Measurements from ENCODE around the gene ATXN1L. TPM values are rescaled to one million over a fixed set of nuclear protein-coding genes. Genes with fewer than 3 reads are reported as not detected.
"Not testable (repeated sequence)": the region's sequence is repeated elsewhere in the genome, so short reads cannot be mapped to it uniquely, and the experiment has no call there.

Gene ATXN1L
- total RNA-seq, 3 donors from 2014 or later, result 15.3 to 17.3 (median 15.5) TPM

DNA sequence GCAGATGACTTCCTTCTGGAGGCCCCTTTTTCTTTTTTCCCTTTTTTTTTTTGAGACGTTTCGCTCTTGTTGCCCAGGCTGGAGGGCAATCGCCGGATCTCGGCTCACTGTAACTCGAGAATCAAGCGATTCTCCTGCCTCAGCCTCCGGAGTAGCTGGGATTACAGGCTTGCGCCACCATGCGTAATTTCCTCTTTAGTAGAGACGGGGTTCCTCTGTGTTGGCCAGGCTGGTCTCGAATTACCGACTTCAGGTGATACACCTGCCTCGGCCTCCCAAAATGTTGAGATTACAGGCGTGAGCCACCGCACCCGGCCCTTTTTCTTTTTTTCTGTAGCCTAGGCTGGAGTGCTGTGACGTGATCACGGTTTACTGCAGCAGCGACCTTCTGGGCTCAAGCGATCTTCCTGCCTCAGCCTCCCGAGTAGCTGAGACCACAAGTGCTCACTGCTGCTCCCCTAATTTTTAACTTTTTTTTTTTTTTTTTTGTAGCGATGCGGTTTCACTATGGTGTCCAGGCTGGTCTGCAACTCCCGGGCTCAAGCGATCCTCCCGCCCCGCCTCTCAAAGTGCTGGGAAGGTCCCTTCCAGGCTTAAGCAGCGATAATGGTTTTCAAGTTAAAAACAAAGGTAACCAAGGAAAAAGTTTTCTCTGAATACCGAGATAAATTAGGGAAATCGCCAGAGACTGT, 48.6 kb downstream of the ATXN1L start:
- Mint-ChIP-seq H3K4me1 (ENCODE audit: low read depth) (peaks cover 18% of the 10 kb centered on the region), H3K36me3 (ENCODE audit: insufficient read depth) (peaks cover 2% of the 10 kb centered on the region), H3K27me3 (ENCODE audit: low read depth) (no peaks in the 10 kb centered on the region), H3K4me3 (peak overlapping the region; percentile 97), H3K9me3 (no peaks in the 10 kb centered on the region)
- peak; percentile 28 for DNase-seq
- no peak for ATAC-seq

DNA sequence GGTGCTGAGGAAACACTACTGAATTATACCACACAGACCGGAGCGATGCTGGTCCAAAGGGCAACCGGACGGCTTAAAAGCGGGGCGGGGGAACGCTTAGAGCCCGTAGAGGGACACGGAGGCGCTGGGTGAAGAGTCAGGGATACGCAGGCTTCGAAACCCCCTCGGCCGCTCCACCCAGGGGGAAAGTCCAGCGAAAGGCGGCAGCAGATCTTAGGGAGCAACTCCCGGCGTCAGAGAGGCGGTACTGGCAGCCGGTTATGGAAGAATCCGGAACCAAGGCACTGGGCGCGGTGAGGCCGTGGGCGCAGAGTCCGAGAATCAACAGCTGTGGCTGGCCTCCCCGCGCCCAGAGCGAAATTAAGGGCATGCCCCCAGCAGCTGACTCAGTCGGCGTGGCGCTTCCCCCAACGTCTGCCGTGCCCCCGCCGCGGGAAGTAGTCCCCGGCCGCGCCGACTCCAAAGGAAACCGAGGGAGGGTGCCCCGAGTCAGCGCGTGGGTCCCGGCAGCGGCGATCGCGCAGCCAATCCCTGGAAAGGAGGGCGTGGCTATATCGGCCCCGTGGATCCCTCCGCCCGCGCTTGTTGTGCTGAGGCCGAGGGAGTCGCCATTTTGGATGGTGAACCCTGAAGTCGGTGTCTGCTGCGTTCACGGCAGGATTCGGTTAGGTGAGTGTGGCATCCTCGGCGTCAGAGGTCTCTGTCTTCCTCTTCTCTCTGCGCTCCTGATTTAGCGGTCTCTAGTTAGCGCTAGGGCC, 49.3 kb downstream of the ATXN1L start, which contains the start of gene IST1:
TSS of gene IST1 (plus strand) at position 611 of the 758 bp plus-strand sequence. CDS start 20,110 bp downstream, outside the sequence.
- ATAC-seq, result peak; percentile 94 to 95
- peaks cover 3% of the 10 kb centered on the region for H3K36me3 Mint-ChIP-seq (ENCODE audit: insufficient read depth)
- peaks cover 20% of the 10 kb centered on the region for H3K4me1 Mint-ChIP-seq (ENCODE audit: low read depth)
- peak; percentile 98 for DNase-seq
- peak within 1 kb of the TSS; percentile 97 for H3K4me3 Mint-ChIP-seq
- H3K27me3 Mint-ChIP-seq (ENCODE audit: low read depth), result no peaks in the 10 kb centered on the region
- no peaks in the 10 kb centered on the region for H3K9me3 Mint-ChIP-seq

DNA sequence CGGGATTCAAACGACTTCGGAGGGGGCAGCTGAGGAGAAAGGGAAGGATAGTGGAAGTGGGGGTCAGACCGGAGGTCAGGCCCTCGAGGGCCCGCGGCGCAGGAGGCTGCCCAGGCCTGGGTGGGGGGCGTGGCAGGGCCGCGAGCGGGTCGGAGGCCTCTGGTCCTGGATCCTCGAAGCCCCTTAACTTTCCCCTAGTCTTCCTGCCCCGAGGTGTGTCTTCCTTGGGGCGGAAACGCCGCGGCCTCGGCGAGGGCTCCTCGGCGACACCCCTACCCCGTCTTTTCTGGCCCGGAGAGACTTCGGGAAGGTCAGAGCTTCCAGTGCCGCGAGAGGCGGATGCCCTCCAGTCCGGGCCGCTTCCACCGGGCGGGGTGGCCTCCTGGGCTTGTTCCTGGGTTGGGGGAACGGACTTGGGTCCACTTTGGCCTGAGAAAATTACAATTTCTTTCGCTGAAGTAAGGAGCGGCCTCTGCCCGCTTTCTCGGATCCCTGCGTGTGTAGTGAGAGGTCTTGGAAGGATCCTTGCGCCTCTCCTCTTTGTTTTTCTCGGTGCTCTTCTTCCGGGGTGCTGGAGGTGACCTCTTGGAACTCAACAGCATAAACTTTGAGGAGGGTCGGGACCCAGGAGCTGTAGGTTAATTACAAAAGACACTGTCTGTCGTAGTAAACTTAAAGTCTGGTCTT, 50.0 kb downstream of the ATXN1L start:
- ATAC-seq, result peak; percentile 34 to 36
- H3K27me3 Mint-ChIP-seq (ENCODE audit: low read depth), result no peaks in the 10 kb centered on the region
- H3K9me3 Mint-ChIP-seq, result no peaks in the 10 kb centered on the region
- peaks cover 6% of the 10 kb centered on the region for H3K36me3 Mint-ChIP-seq (ENCODE audit: insufficient read depth)
- peak overlapping the region; percentile 97 for H3K4me3 Mint-ChIP-seq
- DNase-seq, result peak; percentile 17
- H3K4me1 Mint-ChIP-seq (ENCODE audit: low read depth), result peaks cover 25% of the 10 kb centered on the region

- ATAC-seq, result no peak
- Mint-ChIP-seq H3K9me3 (no peaks in the 10 kb centered on the region), H3K27me3 (ENCODE audit: low read depth) (no peaks in the 10 kb centered on the region), H3K36me3 (ENCODE audit: insufficient read depth) (peaks cover 6% of the 10 kb centered on the region), H3K4me3 (peak overlapping the region; percentile 97), H3K4me1 (ENCODE audit: low read depth) (peaks cover 33% of the 10 kb centered on the region)
- no peak for DNase-seq
These were observed 51.1 kb downstream of the ATXN1L start for GRCh38 chr16:71896764-71897368.

GRCh38 chr16:71899171-71899570, 53.4 kb downstream of the ATXN1L start:
- ATAC-seq (no peak), DNase-seq (no peak)
- Mint-ChIP-seq H3K9me3 (no peaks in the 10 kb centered on the region), H3K4me1 (ENCODE audit: low read depth) (peaks cover 50% of the 10 kb centered on the region), H3K4me3 (no peak overlapping the region), H3K36me3 (ENCODE audit: insufficient read depth) (peaks cover 7% of the 10 kb centered on the region), H3K27me3 (ENCODE audit: low read depth) (no peaks in the 10 kb centered on the region)

DNA sequence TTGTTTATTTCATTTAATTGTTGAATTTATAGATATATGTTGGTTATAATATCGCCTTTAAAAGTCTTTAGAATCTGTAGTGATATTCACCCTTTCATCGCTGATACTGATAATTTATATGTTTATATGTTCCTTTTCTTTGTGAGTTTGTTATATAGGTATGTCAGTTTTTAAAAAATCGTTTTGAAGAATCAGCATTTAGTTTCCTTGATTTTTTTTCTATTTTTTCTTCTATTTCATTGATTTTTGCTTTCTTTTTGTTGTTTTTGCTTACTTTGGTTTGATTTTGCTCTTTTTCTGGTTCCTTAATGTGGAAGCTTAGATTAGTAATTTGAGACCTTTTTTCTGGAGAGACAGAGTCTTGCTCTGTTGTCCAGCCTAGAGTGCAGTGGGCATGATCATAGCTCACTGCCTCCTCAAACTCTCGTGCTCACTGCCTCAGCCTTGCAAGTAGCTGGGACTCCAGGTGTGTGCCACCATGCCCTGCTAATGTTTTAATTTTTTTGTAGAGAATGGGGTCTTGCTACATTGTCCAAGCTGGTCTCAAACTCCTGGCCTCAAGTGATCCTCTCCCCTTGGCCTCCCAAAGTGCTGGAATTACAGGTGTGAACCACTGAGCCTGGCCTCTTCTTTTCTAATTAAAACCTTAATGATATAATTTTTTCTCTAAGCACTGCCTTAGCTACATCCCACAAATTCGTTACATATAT, 57.0 kb downstream of the ATXN1L start:
- Mint-ChIP-seq H3K4me3 (peak overlapping the region; percentile 35), H3K27me3 (ENCODE audit: low read depth) (no peaks in the 10 kb centered on the region), H3K4me1 (ENCODE audit: low read depth) (peaks cover 71% of the 10 kb centered on the region), H3K36me3 (ENCODE audit: insufficient read depth) (peaks cover 7% of the 10 kb centered on the region), H3K9me3 (no peaks in the 10 kb centered on the region)
- no peak for ATAC-seq
- DNase-seq, result no peak

DNA sequence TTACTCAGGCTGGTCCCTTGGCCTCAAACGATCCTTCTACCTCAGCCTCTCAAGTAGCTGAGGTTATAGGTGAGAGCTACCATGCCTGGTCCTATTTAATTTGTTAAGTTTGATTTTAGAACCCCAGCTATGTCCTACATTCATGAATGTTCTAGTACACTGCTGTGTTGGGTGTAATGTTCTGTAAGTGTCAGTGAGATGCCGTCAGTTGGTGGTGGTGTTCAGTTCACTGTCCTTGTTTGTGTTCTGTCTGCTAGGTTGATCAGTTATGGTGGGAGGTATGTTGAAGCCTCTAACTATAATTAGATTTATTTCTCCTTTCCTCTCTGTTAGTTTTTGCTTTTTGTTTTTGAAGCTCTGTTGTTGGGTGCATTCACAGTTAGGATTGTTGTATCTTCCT, 57.8 kb downstream of the ATXN1L start:
- Mint-ChIP-seq H3K9me3 (no peaks in the 10 kb centered on the region), H3K4me3 (peak overlapping the region; percentile 13), H3K27me3 (ENCODE audit: low read depth) (no peaks in the 10 kb centered on the region), H3K4me1 (ENCODE audit: low read depth) (peaks cover 74% of the 10 kb centered on the region), H3K36me3 (ENCODE audit: insufficient read depth) (peaks cover 7% of the 10 kb centered on the region)
- DNase-seq, result no peak
- no peak for ATAC-seq

GRCh38 chr16:71904239-71904638, 58.5 kb downstream of the ATXN1L start:
- H3K4me3 Mint-ChIP-seq, result no peak overlapping the region
- ATAC-seq, result no peak

DNA sequence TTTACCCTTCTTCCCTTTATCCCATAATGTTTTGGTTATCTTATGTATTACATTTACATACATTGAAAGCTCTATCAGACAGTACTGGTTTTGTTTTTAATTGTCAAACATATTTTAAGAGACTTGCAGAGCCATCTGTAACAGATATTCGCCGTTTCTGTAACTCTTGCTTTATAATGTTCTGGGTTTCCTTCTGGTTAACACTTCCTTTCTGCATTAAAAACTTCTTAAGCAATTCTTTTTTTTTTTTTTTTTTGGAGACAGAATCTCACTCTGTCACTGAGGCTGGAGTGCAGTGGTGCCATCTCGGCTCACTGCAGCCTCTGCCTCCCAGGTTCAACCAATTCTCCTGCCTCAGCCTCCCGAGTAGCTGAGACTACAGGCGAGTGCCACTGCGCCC, 60.0 kb downstream of the ATXN1L start:
- Mint-ChIP-seq H3K4me3 (peak overlapping the region; percentile 6), H3K4me1 (ENCODE audit: low read depth) (peaks cover 80% of the 10 kb centered on the region)
- H3K36me3 Mint-ChIP-seq (ENCODE audit: insufficient read depth); DNase-seq; H3K27me3 Mint-ChIP-seq (ENCODE audit: low read depth); H3K9me3 Mint-ChIP-seq; ATAC-seq: not testable (repeated sequence)

More at GRCh38 chr16:71904239-71904638, 58.5 kb downstream of the ATXN1L start:
- peaks cover 9% of the 10 kb centered on the region for H3K36me3 Mint-ChIP-seq (ENCODE audit: insufficient read depth)
- peaks cover 77% of the 10 kb centered on the region for H3K4me1 Mint-ChIP-seq (ENCODE audit: low read depth)
- no peaks in the 10 kb centered on the region for H3K9me3 Mint-ChIP-seq
- no peak for DNase-seq
- H3K27me3 Mint-ChIP-seq (ENCODE audit: low read depth), result no peaks in the 10 kb centered on the region

Other genes with a start within 250 kb of the ATXN1L start
- under 1 TPM in 2 of 3 donors, not detected in 1; 0.05 to 0.11 TPM for gene MARVELD3, start 219.8 kb upstream of the ATXN1L start, total RNA-seq
- 10 to 100 TPM; 13.3 to 15.5 (median 15.3) TPM for gene PHLPP2, start 121.3 kb upstream of the ATXN1L start, total RNA-seq
- gene AP1G1, start 37.1 kb upstream of the ATXN1L start, total RNA-seq, result 10 to 100 TPM; 88.5 to 98.7 (median 90.1) TPM
- gene ZNF821, start 38.2 kb downstream of the ATXN1L start, total RNA-seq, result 1 to 10 TPM; 3.4 to 6.5 (median 4.1) TPM
- 100 to 1,000 TPM; 149 to 176 (median 158) TPM for gene IST1, start 49.6 kb downstream of the ATXN1L start, total RNA-seq
- gene PKD1L3, start 154.4 kb downstream of the ATXN1L start, total RNA-seq, result not detected
- 10 to 100 TPM; 33.4 to 39.0 (median 35.8) TPM for gene DHODH, start 162.8 kb downstream of the ATXN1L start, total RNA-seq
- gene HP, start 208.5 kb downstream of the ATXN1L start, total RNA-seq, result 10 to 100 TPM in 2 of 3 donors, 1 to 10 TPM in 1; 8.2 to 11.8 (median 11.4) TPM
- not detected for gene HPR, start 217.2 kb downstream of the ATXN1L start, total RNA-seq
- gene TXNL4B, start 247.6 kb downstream of the ATXN1L start, total RNA-seq, result 10 to 100 TPM; 39.3 to 45.8 (median 39.4) TPM
- 100 to 1,000 TPM; 111 to 128 (median 118) TPM for gene DHX38, start 247.9 kb downstream of the ATXN1L start, total RNA-seq

All from activated T-cell treated with anti-CD3 and anti-CD28 coated beads, Interleukin-2, amount 50 U/mL, for 4 hours (primary cell).